Measurements from ENCODE around the gene VEGFC.

The VEGFC gene

GRCh38 chr4:176675810-176676209 lies 116.9 kb downstream of the VEGFC start:
- DNase-seq (ENCODE audit: low read depth), result no peak

GRCh38 chr4:176671532-176671931 lies 121.2 kb downstream of the VEGFC start:
- DNase-seq (ENCODE audit: low read depth), result no peak

- DNase-seq (ENCODE audit: low read depth), result no peak
Measured at GRCh38 chr4:176668324-176668723, 124.4 kb downstream of the VEGFC start.

- DNase-seq (ENCODE audit: low read depth), result no peak
Measured at GRCh38 chr4:176664964-176665363, 127.8 kb downstream of the VEGFC start.

GRCh38 chr4:176660561-176660960 lies 132.2 kb downstream of the VEGFC start:
- DNase-seq (ENCODE audit: low read depth), result no peak

GRCh38 chr4:176656108-176656507 lies 136.6 kb downstream of the VEGFC start:
- peak; percentile 34 for DNase-seq (ENCODE audit: low read depth)

- no peak for DNase-seq (ENCODE audit: low read depth)
Measured at GRCh38 chr4:176654565-176655216, 138.0 kb downstream of the VEGFC start.

- peak; percentile 20 for DNase-seq (ENCODE audit: low read depth)
Measured at GRCh38 chr4:176653401-176654220, 139.1 kb downstream of the VEGFC start.

- no peak for DNase-seq (ENCODE audit: low read depth)
Measured at GRCh38 chr4:176646311-176646710, 146.4 kb downstream of the VEGFC start.

GRCh38 chr4:176645246-176645960 lies 147.3 kb downstream of the VEGFC start:
- DNase-seq (ENCODE audit: low read depth), result no peak

- no peak for DNase-seq (ENCODE audit: low read depth)
Measured at GRCh38 chr4:176642472-176642871, 150.2 kb downstream of the VEGFC start.

- no peak for DNase-seq (ENCODE audit: low read depth)
Measured at GRCh38 chr4:176641237-176641636, 151.5 kb downstream of the VEGFC start.

GRCh38 chr4:176638992-176639391 lies 153.7 kb downstream of the VEGFC start:
- no peak for DNase-seq (ENCODE audit: low read depth)

- DNase-seq (ENCODE audit: low read depth), result no peak
Measured at GRCh38 chr4:176636292-176636691, 156.4 kb downstream of the VEGFC start.

- peak; percentile 66 for DNase-seq (ENCODE audit: low read depth)
Measured at GRCh38 chr4:176635372-176636261, 157.1 kb downstream of the VEGFC start.

Measured in GM04504 (cell line).